ENCODE results near the gene C1QL2.

Gene C1QL2

GRCh38 chr2:119157850-119158511 lies 570 bp downstream of the C1QL2 start:
- no peak overlapping the region for H3K4me3 ChIP-seq (ENCODE audit: low read length)

GRCh38 chr2:119156891-119157773 lies 1.4 kb downstream of the C1QL2 start:
- no peak for DNase-seq (ENCODE audit: low read depth)
- TF ChIP-seq, protein P1, sequence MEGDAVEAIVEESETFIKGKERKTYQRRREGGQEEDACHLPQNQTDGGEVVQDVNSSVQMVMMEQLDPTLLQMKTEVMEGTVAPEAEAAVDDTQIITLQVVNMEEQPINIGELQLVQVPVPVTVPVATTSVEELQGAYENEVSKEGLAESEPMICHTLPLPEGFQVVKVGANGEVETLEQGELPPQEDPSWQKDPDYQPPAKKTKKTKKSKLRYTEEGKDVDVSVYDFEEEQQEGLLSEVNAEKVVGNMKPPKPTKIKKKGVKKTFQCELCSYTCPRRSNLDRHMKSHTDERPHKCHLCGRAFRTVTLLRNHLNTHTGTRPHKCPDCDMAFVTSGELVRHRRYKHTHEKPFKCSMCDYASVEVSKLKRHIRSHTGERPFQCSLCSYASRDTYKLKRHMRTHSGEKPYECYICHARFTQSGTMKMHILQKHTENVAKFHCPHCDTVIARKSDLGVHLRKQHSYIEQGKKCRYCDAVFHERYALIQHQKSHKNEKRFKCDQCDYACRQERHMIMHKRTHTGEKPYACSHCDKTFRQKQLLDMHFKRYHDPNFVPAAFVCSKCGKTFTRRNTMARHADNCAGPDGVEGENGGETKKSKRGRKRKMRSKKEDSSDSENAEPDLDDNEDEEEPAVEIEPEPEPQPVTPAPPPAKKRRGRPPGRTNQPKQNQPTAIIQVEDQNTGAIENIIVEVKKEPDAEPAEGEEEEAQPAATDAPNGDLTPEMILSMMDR (IDR thresholded peaks at IDR 0.05; ENCODE audit: insufficient read depth, low read depth, low read length, missing control alignments): no peak
- H3K4me3 ChIP-seq (ENCODE audit: low read length): no peak overlapping the region

More at GRCh38 chr2:119157850-119158511, 570 bp downstream of the C1QL2 start:
- no peak for DNase-seq (ENCODE audit: low read depth)
- TF ChIP-seq, protein P1 (IDR thresholded peaks at IDR 0.05; ENCODE audit: insufficient read depth, low read depth, low read length, missing control alignments): no peak

DNA sequence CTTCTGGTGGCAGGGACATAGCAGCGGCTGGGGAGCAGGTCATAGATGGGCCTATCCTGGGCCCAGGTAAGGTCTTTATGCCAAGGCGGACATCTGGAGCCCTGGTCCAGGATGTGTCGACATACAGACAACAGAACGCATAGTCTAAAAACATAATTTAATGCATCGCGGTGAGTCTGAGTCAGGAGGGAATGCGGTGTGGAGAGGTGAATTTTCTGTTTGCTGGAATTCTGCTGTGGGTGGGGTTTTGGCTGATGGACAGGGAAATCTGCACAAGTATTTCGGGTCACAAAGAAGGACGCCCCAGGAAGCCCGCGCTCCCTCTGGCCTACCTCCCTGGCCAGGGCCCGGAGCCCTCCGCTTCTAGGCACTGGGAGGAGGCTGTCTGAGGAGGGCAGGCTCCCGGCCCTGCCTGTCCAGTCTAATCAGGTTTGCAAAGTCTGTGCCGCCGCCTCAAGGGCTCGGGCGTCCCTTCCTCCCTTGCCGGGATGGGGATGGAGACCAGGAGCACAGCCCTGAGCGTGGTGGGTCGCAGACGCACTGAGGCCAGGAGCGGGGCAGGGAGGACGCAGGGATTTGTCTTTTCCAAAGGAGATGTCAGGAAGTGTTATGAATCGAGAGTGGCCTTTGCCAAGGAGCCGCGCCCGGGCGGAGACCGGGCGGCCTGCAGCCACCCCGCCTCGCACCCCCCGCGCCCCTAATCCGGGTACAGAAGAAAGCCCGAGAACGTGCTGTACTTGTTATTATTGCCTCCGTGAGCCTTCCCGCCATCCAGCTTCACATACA lies 2.3 kb downstream of the C1QL2 start:
- TF ChIP-seq, protein P1 (IDR thresholded peaks at IDR 0.05; ENCODE audit: insufficient read depth, low read depth, low read length, missing control alignments): no peak
- H3K4me3 ChIP-seq (ENCODE audit: low read length): no peak overlapping the region
- DNase-seq (ENCODE audit: low read depth): no peak

- no peak for DNase-seq (ENCODE audit: low read depth)
- TF ChIP-seq, protein P1 (IDR thresholded peaks at IDR 0.05; ENCODE audit: insufficient read depth, low read depth, low read length, missing control alignments): no peak
- no peak overlapping the region for H3K4me3 ChIP-seq (ENCODE audit: low read length)
These were observed 2.9 kb downstream of the C1QL2 start for GRCh38 chr2:119155633-119156032.

GRCh38 chr2:119154076-119154475 lies 4.5 kb downstream of the C1QL2 start:
- TF ChIP-seq, protein P1 (IDR thresholded peaks at IDR 0.05; ENCODE audit: insufficient read depth, low read depth, low read length, missing control alignments): no peak
- H3K4me3 ChIP-seq (ENCODE audit: low read length): no peak overlapping the region
- DNase-seq (ENCODE audit: low read depth): no peak

DNA sequence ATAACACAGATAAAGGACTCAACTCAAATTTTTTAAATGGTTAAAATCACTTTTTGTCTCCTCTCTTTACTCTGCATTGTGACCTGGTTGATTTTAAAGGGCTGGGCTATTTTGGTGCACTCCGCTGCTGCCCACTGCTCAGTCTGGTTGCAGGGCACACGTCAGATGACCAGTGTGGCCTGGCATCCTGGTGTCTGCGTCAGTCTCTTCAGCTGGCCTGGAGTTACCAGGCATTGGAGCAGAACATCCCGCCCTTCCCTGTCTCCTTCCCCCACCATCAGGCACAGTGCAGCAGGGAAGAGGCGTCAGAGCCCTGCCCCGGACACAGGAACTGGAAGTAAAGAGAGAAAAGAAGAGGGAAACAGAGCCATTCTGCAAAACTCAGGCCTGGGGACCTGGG lies 8.9 kb downstream of the C1QL2 start:
- DNase-seq (ENCODE audit: low read depth): no peak
- TF ChIP-seq, protein P1 (IDR thresholded peaks at IDR 0.05; ENCODE audit: insufficient read depth, low read depth, low read length, missing control alignments): no peak
- H3K4me3 ChIP-seq (ENCODE audit: low read length): no peak overlapping the region
